B cell (primary cell): ENCODE measurements around the gene SLIT3.

Source experiments
- CTCF ChIP-seq: fragments of 200-600 bp; IDR thresholded peaks from one replicate; pipeline ENCODE4 v1.8.0; 2022; ENCODE audit warnings: antibody characterized with exemption, mild to moderate bottlenecking
- EZH2 ChIP-seq: IDR thresholded peaks from 2 replicates; pipeline ENCODE4 v1.6.1; 2012; ENCODE audit warnings: borderline replicate concordance, low read depth, mild to moderate bottlenecking, moderate library complexity, low read length; ENCODE audit not compliant: insufficient read depth, poor library complexity, severe bottlenecking

- TF ChIP-seq CTCF (no peak), EZH2 (no peak)
Observed at GRCh38 chr5:168847511-168848073, 453.3 kb downstream of the SLIT3 start.
